ENCODE results near the gene PCBP3.

Gene PCBP3

DNA sequence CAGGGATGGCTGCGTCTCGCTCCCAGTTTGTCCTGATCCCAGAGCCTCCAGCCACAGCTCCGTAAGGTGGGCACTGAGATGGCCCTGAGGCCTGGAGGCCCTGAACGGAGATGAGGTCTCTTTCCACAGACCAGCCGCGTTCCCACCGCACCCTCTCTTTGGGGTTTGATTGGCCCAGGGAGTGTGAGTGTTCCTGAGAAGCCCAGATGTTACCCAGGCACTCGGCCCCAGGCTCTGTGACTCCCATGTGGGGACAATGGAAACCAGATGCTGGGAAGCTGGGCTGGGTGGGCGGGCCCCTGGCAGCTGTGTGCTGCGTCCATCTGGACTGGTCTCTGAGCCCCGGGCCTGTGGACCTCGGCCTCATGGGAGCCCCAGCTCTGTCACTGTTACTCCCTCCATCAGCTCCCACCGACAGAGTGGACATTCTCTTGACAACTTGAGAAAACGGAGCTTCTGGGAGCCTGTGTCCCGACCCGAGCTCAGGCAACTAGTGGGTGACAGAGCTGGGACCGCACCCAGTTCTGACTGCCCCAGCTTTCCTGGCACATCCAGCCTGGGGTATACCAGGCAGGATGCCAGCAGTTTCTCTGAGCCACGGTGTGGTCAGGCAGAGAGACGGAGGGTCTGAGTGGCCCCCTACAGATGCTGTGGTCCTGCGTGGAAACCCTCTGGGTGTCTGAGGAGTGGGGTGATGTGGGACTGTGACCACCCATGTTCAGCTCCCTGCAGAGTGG lies 328.3 kb downstream of the PCBP3 start:
- H3K4me3 ChIP-seq (ENCODE audit: control insufficient read depth, low read depth, low read length) = peak overlapping the region; percentile 0
- DNase-seq (ENCODE audit: low read depth) = peak; percentile 98
- TF ChIP-seq, protein P1, sequence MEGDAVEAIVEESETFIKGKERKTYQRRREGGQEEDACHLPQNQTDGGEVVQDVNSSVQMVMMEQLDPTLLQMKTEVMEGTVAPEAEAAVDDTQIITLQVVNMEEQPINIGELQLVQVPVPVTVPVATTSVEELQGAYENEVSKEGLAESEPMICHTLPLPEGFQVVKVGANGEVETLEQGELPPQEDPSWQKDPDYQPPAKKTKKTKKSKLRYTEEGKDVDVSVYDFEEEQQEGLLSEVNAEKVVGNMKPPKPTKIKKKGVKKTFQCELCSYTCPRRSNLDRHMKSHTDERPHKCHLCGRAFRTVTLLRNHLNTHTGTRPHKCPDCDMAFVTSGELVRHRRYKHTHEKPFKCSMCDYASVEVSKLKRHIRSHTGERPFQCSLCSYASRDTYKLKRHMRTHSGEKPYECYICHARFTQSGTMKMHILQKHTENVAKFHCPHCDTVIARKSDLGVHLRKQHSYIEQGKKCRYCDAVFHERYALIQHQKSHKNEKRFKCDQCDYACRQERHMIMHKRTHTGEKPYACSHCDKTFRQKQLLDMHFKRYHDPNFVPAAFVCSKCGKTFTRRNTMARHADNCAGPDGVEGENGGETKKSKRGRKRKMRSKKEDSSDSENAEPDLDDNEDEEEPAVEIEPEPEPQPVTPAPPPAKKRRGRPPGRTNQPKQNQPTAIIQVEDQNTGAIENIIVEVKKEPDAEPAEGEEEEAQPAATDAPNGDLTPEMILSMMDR (conservative IDR thresholded peaks at IDR 0.05; ENCODE audit: control insufficient read depth, insufficient read depth, low read depth, low read length) = no peak

DNA sequence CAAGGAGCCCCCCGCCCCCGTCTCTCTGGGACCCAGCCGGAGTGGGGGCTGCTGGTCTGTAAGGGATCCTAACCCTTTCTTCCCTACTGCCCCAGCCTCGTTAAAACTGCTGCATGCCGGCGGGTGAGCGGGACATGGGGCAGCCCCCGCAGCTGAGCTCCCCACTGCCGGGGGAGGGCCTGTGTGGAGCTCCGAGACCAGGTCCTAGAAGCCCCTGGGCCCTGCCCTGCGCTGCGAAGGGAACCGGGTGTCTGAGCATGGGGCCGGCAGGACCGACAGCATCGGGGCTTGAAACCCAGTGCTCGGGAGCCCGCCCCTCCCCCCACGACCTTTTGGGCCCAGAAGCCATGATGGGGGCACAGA lies 328.8 kb downstream of the PCBP3 start:
- peak overlapping the region; percentile 28 for H3K4me3 ChIP-seq (ENCODE audit: control insufficient read depth, low read depth, low read length)
- TF ChIP-seq, protein P1 (conservative IDR thresholded peaks at IDR 0.05; ENCODE audit: control insufficient read depth, insufficient read depth, low read depth, low read length) = no peak
- no peak for DNase-seq (ENCODE audit: low read depth)

DNA sequence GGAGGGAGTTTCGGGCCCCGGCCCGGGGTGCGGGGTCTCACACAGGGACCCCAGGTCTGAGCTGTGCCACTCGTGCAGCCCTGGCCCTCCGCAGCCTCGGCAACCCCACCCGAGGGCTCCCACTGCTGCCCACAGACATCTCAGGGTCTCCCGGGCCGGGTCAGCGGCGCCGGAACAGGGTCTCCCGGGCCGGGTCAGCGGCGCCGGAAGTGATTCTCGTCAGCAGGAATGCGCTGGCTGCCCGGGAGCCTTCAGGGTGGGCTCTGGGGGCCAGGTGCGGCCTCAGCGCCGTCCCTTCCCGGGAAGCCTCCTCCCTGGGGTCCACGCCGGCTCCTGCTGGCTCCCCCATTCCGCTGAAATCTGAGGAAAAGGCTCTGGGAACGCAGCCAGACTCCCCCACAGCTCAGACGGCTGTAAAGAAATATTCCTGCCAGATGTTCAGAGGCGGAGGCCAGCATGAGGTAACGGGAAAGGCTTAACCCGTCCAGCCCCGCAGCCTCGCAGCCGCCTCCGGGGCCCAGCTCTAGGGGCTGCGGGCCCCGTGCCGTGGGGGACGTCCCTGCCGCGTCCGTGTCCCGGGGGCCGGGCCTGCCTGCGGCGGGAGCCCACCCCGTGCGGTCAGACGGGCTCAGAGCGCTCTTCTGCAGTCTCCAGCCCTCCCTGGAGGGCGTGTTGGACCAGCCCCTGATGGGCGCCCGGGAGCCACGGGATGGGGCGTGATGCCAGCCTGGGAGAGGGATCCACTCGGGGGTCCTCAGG lies 329.4 kb downstream of the PCBP3 start:
- peak; percentile 96 for DNase-seq (ENCODE audit: low read depth)

DNA sequence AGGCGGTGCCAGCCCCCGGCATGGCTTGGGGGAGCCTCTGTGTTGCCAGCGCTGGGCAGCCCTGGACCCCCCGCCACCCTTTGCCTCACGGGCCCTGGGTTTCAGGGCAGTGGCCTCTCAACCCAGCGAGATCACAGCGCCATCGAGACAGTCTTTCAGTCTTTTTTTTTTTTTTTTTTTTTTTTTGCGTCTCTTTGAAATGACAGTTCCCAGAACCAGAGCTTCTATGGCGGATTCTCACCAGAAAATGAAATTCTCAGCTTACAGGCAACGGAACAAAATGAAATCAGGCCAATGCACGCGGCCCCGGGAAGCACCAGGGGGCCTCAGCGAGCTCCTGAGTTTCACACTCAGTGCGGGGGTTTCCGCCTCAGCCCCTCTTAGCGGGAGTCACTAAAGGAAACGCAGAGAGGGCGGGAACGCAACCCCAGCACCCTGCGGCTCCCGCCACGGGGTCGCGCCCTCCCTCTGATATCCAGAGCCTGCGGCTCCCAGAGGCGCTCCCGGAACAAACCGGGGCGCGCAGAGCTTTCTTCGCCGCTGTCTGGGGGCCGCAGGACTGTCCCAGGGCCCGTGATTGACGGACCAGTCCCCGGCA lies 330.0 kb downstream of the PCBP3 start:
- DNase-seq (ENCODE audit: low read depth) = peak; percentile 87
- peak overlapping the region; percentile 42 for H3K4me3 ChIP-seq (ENCODE audit: control insufficient read depth, low read depth, low read length)
- TF ChIP-seq, protein P1 (conservative IDR thresholded peaks at IDR 0.05; ENCODE audit: control insufficient read depth, insufficient read depth, low read depth, low read length) = peak; percentile 69

More for the DNA sequence above, 329.4 kb downstream of the PCBP3 start:
- H3K4me3 ChIP-seq (ENCODE audit: control insufficient read depth, low read depth, low read length) = peak overlapping the region; percentile 42
- TF ChIP-seq, protein P1 (conservative IDR thresholded peaks at IDR 0.05; ENCODE audit: control insufficient read depth, insufficient read depth, low read depth, low read length) = no peak

DNA sequence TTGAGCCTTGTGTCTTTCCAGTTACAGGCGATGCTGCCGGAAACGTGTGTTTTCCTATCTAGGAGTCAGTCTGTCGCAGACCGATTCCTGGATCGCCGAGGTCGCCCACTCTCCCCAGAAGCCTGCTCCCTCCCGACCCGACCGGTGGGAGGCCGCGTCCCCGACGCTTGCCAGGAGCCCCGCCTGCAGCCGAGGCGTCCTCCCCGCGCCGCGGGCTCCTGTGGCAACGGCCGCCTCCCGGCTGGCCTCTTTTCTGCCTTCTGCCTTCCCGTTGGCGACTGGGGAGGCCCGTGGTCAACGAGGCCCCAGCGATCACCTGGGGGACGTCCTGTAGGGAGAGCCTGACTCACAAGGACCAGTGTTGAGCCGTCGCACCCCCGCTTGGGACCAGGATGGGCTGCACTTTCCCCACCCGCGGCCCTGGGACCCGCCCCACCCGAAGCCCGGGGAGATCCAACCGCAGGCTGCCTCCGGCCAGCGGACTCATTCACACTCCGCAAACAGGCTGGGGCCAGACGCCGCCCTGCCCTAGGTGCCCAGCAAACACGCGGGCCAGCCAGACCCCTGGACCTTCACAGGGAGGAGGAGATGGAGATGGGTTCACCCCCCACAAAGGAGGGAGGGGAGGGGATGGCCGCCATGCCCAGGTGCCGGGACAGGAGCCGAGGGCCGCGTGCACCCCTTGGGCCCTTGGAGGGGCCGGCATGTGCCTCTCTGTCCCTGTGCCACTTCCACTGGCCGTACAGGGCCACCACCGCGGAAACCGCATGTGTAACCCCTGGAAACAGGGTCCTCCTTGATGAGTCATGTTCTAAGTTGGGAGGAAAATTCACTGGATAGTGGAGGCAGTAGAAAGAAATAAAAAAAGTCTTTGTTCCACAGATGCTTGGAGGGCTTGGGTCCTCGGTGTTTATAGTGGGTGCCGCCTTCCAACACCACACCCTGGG lies 330.8 kb downstream of the PCBP3 start:
- TF ChIP-seq, protein P1 (conservative IDR thresholded peaks at IDR 0.05; ENCODE audit: control insufficient read depth, insufficient read depth, low read depth, low read length) = no peak
- peak; percentile 84 for DNase-seq (ENCODE audit: low read depth)
- peak overlapping the region; percentile 42 for H3K4me3 ChIP-seq (ENCODE audit: control insufficient read depth, low read depth, low read length)
